HepG2 (cell line): ENCODE data around the gene KIF24. TPM values are rescaled to one million over a fixed set of nuclear protein-coding genes. Genes with fewer than 3 reads are reported as not detected.

Source experiments
- BORCS8-MEF2B ChIP-seq: sonication (generic); formaldehyde crosslinking; IDR thresholded peaks from 2 replicates; pipeline ENCODE4 v1.8.0; 2022; ENCODE audit warnings: mild to moderate bottlenecking, missing genetic modification reagents
- DMAP1 ChIP-seq: IDR thresholded peaks from 2 replicates; pipeline ENCODE4 v1.6.1; 2016
- FIP1L1 ChIP-seq: fragments of 200-400 bp; formaldehyde crosslinking; IDR thresholded peaks from 2 replicates; pipeline ENCODE4 v1.6.1; 2018; ENCODE audit warnings: low read depth, mild to moderate bottlenecking, low read length, moderate library complexity, borderline replicate concordance; ENCODE audit not compliant: insufficient read depth
- FOXM1 ChIP-seq: sonication (generic); formaldehyde crosslinking; IDR thresholded peaks from 2 replicates; pipeline ENCODE4 v1.5.0; 2020; ENCODE audit warnings: missing genetic modification reagents
- GFI1 ChIP-seq: sonication (generic); formaldehyde crosslinking; IDR thresholded peaks from 2 replicates; pipeline ENCODE4 v1.5.0; 2020; ENCODE audit warnings: missing genetic modification reagents, mild to moderate bottlenecking, borderline replicate concordance
- ISL2 ChIP-seq: sonication (generic); formaldehyde crosslinking; IDR thresholded peaks from 2 replicates; pipeline ENCODE4 v1.5.0; 2020; ENCODE audit warnings: missing genetic modification reagents
- MZF1 ChIP-seq: sonication (generic); formaldehyde crosslinking; IDR thresholded peaks from 2 replicates; pipeline ENCODE4 v1.8.1; 2023; ENCODE audit warnings: mild to moderate bottlenecking, missing genetic modification reagents, borderline replicate concordance
- NFIC ChIP-seq: IDR thresholded peaks from 2 replicates; pipeline ENCODE4 v1.6.1; 2012; ENCODE audit warnings: mild to moderate bottlenecking, low read length, inconsistent platforms
- NR1H2 ChIP-seq: sonication (generic); formaldehyde crosslinking; IDR thresholded peaks from 2 replicates; pipeline ENCODE4 v1.8.1; 2022; ENCODE audit warnings: low read depth, missing genetic modification reagents, borderline replicate concordance
- RXRB ChIP-seq: IDR thresholded peaks from 2 replicates; pipeline ENCODE4 v1.6.1; 2016; ENCODE audit warnings: borderline replicate concordance, missing genetic modification reagents, missing compliant biosample characterization
- SALL1 ChIP-seq: sonication (generic); formaldehyde crosslinking; IDR thresholded peaks from 2 replicates; pipeline ENCODE4 v1.8.0; 2022; ENCODE audit warnings: mild to moderate bottlenecking, missing genetic modification reagents
- SKI ChIP-seq: fragments of 450-650 bp; IDR thresholded peaks from one replicate; pipeline ENCODE4 v1.6.1; 2018; ENCODE audit warnings: mild to moderate bottlenecking; ENCODE audit not compliant: partially characterized antibody
- SMAD1 ChIP-seq: sonication (generic); formaldehyde crosslinking; IDR thresholded peaks from 2 replicates; pipeline ENCODE4 v1.4.0; 2020; ENCODE audit warnings: missing genetic modification reagents, low read depth, mild to moderate bottlenecking, borderline replicate concordance
- SOX13 ChIP-seq, 3 experiments: fragments of 450-650 bp in 1 of 3; sonication (generic) in 1 of 3; formaldehyde crosslinking in 1 of 3; IDR thresholded peaks in 2 of 3; conservative IDR thresholded peaks in 1 of 3; 2 replicates each; pipeline versions ENCODE4 v1.5.0 to v1.6.1; 2016 to 2020; ENCODE audit warnings: antibody characterized with exemption in 1 of 3, mild to moderate bottlenecking in 1 of 3, missing compliant biosample characterization in 1 of 3, missing genetic modification reagents in 1 of 3, moderate library complexity in 1 of 3
- ZBTB3 ChIP-seq: sonication (generic); formaldehyde crosslinking; IDR thresholded peaks from 2 replicates; pipeline ENCODE4 v1.4.0; 2020; ENCODE audit warnings: low read depth, mild to moderate bottlenecking, moderate library complexity, missing genetic modification reagents, borderline replicate concordance
- ZKSCAN5 ChIP-seq: sonication (generic); formaldehyde crosslinking; IDR thresholded peaks from 2 replicates; pipeline ENCODE4 v1.5.1; 2020; ENCODE audit warnings: mild to moderate bottlenecking, missing genetic modification reagents
- ZMYM2 ChIP-seq: sonication (generic); formaldehyde crosslinking; IDR thresholded peaks from 2 replicates; pipeline ENCODE4 v1.8.0; 2022; ENCODE audit warnings: mild to moderate bottlenecking, missing genetic modification reagents
- ZNF274 ChIP-seq: sonication (generic); formaldehyde crosslinking; IDR thresholded peaks from 2 replicates; pipeline ENCODE4 v1.5.1; 2020; ENCODE audit warnings: mild to moderate bottlenecking, missing genetic modification reagents
- ZNF549 ChIP-seq: sonication (generic); formaldehyde crosslinking; IDR thresholded peaks from 2 replicates; pipeline ENCODE4 v1.5.0; 2020; ENCODE audit warnings: missing genetic modification reagents
- polyA plus RNA-seq, 8 experiments: library from polyadenylated mRNA; depleted of rRNA in 3 of 8; stranded (reverse) in 7 of 8; unstranded in 1 of 8; fragments of >200 nt; fragmentation: Illumina TruSeq in 4 of 8; extraction: Trizol in 4 of 8; gene quantifications; 2 replicates each; pipeline versions ENCODE4 v1.2.1 to v1.2.3, GENCODE V29; 2011 to 2016; ENCODE audit warnings: low read depth in 4 of 8, missing spikeins in 1 of 8, mixed read lengths in 1 of 8; ENCODE audit not compliant: insufficient read depth in 1 of 8
- total RNA-seq, 5 experiments: library from RNA; depleted of rRNA; stranded (reverse); fragments of >200 nt; fragmentation: Illumina TruSeq; extraction: Trizol; gene quantifications; 2 replicates each; pipeline ENCODE4 v1.2.3, GENCODE V29; 2016; ENCODE audit warnings: low read depth in 1 of 5
- TF ChIP-seq, protein P1 (sequence below): IDR thresholded peaks from 2 replicates; pipeline ENCODE4 v1.6.1; 2016; ENCODE audit warnings: mild to moderate bottlenecking
- TF ChIP-seq, protein P2 (sequence below): sonication (generic); formaldehyde crosslinking; IDR thresholded peaks from 2 replicates; pipeline ENCODE4 v1.4.0; 2020; ENCODE audit warnings: missing genetic modification reagents
- TF ChIP-seq, protein P3 (sequence below): sonication (generic); formaldehyde crosslinking; IDR thresholded peaks from 2 replicates; pipeline ENCODE4 v1.4.0; 2020; ENCODE audit warnings: missing genetic modification reagents

Gene KIF24
- total and polyA plus RNA-seq, 2 of the 13 experiments (the other 11 are each of a cell fraction or from before 2014, with no cell fraction given) = 1.1 to 3.0 TPM

GRCh38 chr9:34334337-34334824 is 5.3 kb upstream of the KIF24 start (continued):
- peak; percentile 62; the same call in 1 of the 2 replicates for TF ChIP-seq GFI1 (CRISPR knock-in tag)
- TF ChIP-seq BORCS8-MEF2B = no peak
- no peak for TF ChIP-seq SMAD1 (CRISPR knock-in tag)
- no peak for TF ChIP-seq ZMYM2 (CRISPR knock-in tag)
- TF ChIP-seq ZNF549 (CRISPR knock-in tag) = no peak
- no peak for TF ChIP-seq DMAP1 (CRISPR knock-in tag)
- TF ChIP-seq FOXM1 (CRISPR knock-in tag) = no peak
- TF ChIP-seq SKI = no peak
- 0 out of 2 replicates have a peak, but pooled peaks have one; percentile 37 for TF ChIP-seq NFIC
- no peak for TF ChIP-seq NR1H2
- TF ChIP-seq MZF1 (CRISPR knock-in tag) = no peak
- no peak for TF ChIP-seq FIP1L1
- TF ChIP-seq SOX13 (IDR thresholded peaks at IDR 0.05) = no peak
- peak in 1 of 2 experiments; percentile 84; a peak in 2 of 4 replicates for TF ChIP-seq SOX13 (CRISPR knock-in tag; conservative IDR thresholded peaks at IDR 0.05 in 1 of 2, IDR thresholded peaks at IDR 0.05 in 1 of 2)
- TF ChIP-seq ISL2 (CRISPR knock-in tag) = 0 out of 2 replicates have a peak, but pooled peaks have one; percentile 47
- TF ChIP-seq RXRB = peak; percentile 29; the same call in 1 of the 2 replicates
- 0 out of 2 replicates have a peak, but pooled peaks have one; percentile 9 for TF ChIP-seq SALL1
- TF ChIP-seq, protein P1, sequence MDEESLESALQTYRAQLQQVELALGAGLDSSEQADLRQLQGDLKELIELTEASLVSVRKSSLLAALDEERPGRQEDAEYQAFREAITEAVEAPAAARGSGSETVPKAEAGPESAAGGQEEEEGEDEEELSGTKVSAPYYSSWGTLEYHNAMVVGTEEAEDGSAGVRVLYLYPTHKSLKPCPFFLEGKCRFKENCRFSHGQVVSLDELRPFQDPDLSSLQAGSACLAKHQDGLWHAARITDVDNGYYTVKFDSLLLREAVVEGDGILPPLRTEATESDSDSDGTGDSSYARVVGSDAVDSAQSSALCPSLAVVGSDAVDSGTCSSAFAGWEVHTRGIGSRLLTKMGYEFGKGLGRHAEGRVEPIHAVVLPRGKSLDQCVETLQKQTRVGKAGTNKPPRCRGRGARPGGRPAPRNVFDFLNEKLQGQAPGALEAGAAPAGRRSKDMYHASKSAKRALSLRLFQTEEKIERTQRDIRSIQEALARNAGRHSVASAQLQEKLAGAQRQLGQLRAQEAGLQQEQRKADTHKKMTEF (CRISPR knock-in tag) = 0 out of 2 replicates have a peak, but pooled peaks have one; percentile 23
- no peak for TF ChIP-seq ZKSCAN5 (CRISPR knock-in tag)
- TF ChIP-seq, protein P2, sequence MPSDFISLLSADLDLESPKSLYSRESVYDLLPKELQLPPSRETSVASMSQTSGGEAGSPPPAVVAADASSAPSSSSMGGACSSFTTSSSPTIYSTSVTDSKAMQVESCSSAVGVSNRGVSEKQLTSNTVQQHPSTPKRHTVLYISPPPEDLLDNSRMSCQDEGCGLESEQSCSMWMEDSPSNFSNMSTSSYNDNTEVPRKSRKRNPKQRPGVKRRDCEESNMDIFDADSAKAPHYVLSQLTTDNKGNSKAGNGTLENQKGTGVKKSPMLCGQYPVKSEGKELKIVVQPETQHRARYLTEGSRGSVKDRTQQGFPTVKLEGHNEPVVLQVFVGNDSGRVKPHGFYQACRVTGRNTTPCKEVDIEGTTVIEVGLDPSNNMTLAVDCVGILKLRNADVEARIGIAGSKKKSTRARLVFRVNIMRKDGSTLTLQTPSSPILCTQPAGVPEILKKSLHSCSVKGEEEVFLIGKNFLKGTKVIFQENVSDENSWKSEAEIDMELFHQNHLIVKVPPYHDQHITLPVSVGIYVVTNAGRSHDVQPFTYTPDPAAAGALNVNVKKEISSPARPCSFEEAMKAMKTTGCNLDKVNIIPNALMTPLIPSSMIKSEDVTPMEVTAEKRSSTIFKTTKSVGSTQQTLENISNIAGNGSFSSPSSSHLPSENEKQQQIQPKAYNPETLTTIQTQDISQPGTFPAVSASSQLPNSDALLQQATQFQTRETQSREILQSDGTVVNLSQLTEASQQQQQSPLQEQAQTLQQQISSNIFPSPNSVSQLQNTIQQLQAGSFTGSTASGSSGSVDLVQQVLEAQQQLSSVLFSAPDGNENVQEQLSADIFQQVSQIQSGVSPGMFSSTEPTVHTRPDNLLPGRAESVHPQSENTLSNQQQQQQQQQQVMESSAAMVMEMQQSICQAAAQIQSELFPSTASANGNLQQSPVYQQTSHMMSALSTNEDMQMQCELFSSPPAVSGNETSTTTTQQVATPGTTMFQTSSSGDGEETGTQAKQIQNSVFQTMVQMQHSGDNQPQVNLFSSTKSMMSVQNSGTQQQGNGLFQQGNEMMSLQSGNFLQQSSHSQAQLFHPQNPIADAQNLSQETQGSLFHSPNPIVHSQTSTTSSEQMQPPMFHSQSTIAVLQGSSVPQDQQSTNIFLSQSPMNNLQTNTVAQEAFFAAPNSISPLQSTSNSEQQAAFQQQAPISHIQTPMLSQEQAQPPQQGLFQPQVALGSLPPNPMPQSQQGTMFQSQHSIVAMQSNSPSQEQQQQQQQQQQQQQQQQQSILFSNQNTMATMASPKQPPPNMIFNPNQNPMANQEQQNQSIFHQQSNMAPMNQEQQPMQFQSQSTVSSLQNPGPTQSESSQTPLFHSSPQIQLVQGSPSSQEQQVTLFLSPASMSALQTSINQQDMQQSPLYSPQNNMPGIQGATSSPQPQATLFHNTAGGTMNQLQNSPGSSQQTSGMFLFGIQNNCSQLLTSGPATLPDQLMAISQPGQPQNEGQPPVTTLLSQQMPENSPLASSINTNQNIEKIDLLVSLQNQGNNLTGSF (CRISPR knock-in tag) = no peak
- TF ChIP-seq ZBTB3 = no peak
- TF ChIP-seq ZNF274 = no peak
- TF ChIP-seq, protein P3, sequence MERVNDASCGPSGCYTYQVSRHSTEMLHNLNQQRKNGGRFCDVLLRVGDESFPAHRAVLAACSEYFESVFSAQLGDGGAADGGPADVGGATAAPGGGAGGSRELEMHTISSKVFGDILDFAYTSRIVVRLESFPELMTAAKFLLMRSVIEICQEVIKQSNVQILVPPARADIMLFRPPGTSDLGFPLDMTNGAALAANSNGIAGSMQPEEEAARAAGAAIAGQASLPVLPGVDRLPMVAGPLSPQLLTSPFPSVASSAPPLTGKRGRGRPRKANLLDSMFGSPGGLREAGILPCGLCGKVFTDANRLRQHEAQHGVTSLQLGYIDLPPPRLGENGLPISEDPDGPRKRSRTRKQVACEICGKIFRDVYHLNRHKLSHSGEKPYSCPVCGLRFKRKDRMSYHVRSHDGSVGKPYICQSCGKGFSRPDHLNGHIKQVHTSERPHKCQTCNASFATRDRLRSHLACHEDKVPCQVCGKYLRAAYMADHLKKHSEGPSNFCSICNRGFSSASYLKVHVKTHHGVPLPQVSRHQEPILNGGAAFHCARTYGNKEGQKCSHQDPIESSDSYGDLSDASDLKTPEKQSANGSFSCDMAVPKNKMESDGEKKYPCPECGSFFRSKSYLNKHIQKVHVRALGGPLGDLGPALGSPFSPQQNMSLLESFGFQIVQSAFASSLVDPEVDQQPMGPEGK (CRISPR knock-in tag) = peak; percentile 64
